Trophoblast cell (in vitro differentiated cells and primary cell): ENCODE data around the gene DPCD.

ENCODE experiments used
- DNase-seq, 2 donors: peaks; one replicate each; pipeline ENCODE4 v3.0.0-alpha.2; 2016
- H2AFZ ChIP-seq: 2 replicates; pipeline ENCODE4 v1.6.1; 2013; ENCODE audit warnings: low read length, moderate library complexity, mild to moderate bottlenecking; ENCODE audit not compliant: insufficient read depth, poor library complexity
- H2AK5ac ChIP-seq: 2 replicates; pipeline ENCODE4 v1.6.1; 2013; ENCODE audit warnings: mild to moderate bottlenecking, low read length
- H2BK120ac ChIP-seq: 2 replicates; pipeline ENCODE4 v1.6.1; 2013; ENCODE audit warnings: low read length, mild to moderate bottlenecking, moderate library complexity; ENCODE audit not compliant: insufficient read depth, poor library complexity
- H2BK12ac ChIP-seq: 2 replicates; pipeline ENCODE4 v1.6.1; 2013; ENCODE audit warnings: mild to moderate bottlenecking, low read length, moderate library complexity
- H2BK5ac ChIP-seq: 2 replicates; pipeline ENCODE4 v1.6.1; 2013; ENCODE audit warnings: low read length, low read depth, moderate library complexity, mild to moderate bottlenecking; ENCODE audit not compliant: poor library complexity
- H3K14ac ChIP-seq: 2 replicates; pipeline ENCODE4 v1.6.1; 2013; ENCODE audit warnings: mild to moderate bottlenecking, low read length
- H3K18ac ChIP-seq: 2 replicates; pipeline ENCODE4 v1.6.1; 2013; ENCODE audit warnings: mild to moderate bottlenecking, low read length
- H3K23ac ChIP-seq: 2 replicates; pipeline ENCODE4 v1.6.1; 2013; ENCODE audit warnings: low read length
- H3K27ac ChIP-seq: 2 replicates; pipeline ENCODE4 v1.5.1; 2013; ENCODE audit warnings: low read depth, mild to moderate bottlenecking, inconsistent platforms, low read length, moderate library complexity
- H3K27me3 ChIP-seq: 2 replicates; pipeline ENCODE4 v1.6.1; 2013; ENCODE audit warnings: inconsistent platforms, mild to moderate bottlenecking, low read length, moderate library complexity; ENCODE audit not compliant: insufficient read depth
- H3K36me3 ChIP-seq, 2 experiments: 1 replicate in 1 of 2; 2 replicates in 1 of 2; pipeline ENCODE4 v1.6.1; 2013; ENCODE audit warnings: low read length in 2 of 2, mild to moderate bottlenecking in 2 of 2, moderate library complexity in 1 of 2; ENCODE audit not compliant: insufficient read depth in 2 of 2, control insufficient read depth in 1 of 2
- H3K4ac ChIP-seq: 2 replicates; pipeline ENCODE4 v1.6.1; 2013; ENCODE audit warnings: low read depth, mild to moderate bottlenecking, low read length, moderate library complexity
- H3K4me1 ChIP-seq, 2 experiments: 1 replicate in 1 of 2; 2 replicates in 1 of 2; pipeline ENCODE4 v1.6.1; 2013; ENCODE audit warnings: low read length in 2 of 2, mild to moderate bottlenecking in 2 of 2, moderate library complexity in 1 of 2; ENCODE audit not compliant: insufficient read depth in 2 of 2, control insufficient read depth in 1 of 2
- H3K4me2 ChIP-seq: 2 replicates; pipeline ENCODE4 v1.6.1; 2013; ENCODE audit warnings: inconsistent platforms, mild to moderate bottlenecking, low read length, moderate library complexity
- H3K4me3 ChIP-seq: 2 replicates; pipeline ENCODE4 v1.5.1; 2013; ENCODE audit warnings: mild to moderate bottlenecking, low read depth, low read length, inconsistent platforms
- H3K79me1 ChIP-seq: one replicate; pipeline ENCODE4 v1.6.1; 2013; ENCODE audit warnings: low read length
- H3K79me2 ChIP-seq: 2 replicates; pipeline ENCODE4 v1.6.1; 2013; ENCODE audit warnings: low read length, mild to moderate bottlenecking; ENCODE audit not compliant: control insufficient read depth, insufficient read depth, poor library complexity
- H3K9ac ChIP-seq: 2 replicates; pipeline ENCODE4 v1.6.1; 2013; ENCODE audit warnings: mild to moderate bottlenecking, low read length
- H3K9me3 ChIP-seq: 2 replicates; pipeline ENCODE4 v1.6.1; 2013; ENCODE audit warnings: low read depth, mild to moderate bottlenecking, control low read depth, inconsistent platforms, low read length; ENCODE audit not compliant: insufficient read depth
- H4K12ac ChIP-seq: 2 replicates; pipeline ENCODE4 v1.6.1; 2013; ENCODE audit warnings: low read depth, mild to moderate bottlenecking, low read length, moderate library complexity
- H4K8ac ChIP-seq: 2 replicates; pipeline ENCODE4 v1.6.1; 2013; ENCODE audit warnings: low read depth, mild to moderate bottlenecking, low read length, moderate library complexity
- H4K91ac ChIP-seq: one replicate; pipeline ENCODE4 v1.6.1; 2013; ENCODE audit warnings: low read depth, mild to moderate bottlenecking, low read length, moderate library complexity
- WGBS: extraction: QIAGEN DNeasy Blood & Tissue Kit; methylation state at CpG from one replicate; pipeline ENCODE4 v1.1.7; 2013; ENCODE audit warnings: missing lambda C conversion rate; ENCODE audit not compliant: insufficient read length, insufficient coverage; ENCODE audit errors: extremely low coverage; 5-methylcytosine and 5-hydroxymethylcytosine counted together

DPCD gene

DNA sequence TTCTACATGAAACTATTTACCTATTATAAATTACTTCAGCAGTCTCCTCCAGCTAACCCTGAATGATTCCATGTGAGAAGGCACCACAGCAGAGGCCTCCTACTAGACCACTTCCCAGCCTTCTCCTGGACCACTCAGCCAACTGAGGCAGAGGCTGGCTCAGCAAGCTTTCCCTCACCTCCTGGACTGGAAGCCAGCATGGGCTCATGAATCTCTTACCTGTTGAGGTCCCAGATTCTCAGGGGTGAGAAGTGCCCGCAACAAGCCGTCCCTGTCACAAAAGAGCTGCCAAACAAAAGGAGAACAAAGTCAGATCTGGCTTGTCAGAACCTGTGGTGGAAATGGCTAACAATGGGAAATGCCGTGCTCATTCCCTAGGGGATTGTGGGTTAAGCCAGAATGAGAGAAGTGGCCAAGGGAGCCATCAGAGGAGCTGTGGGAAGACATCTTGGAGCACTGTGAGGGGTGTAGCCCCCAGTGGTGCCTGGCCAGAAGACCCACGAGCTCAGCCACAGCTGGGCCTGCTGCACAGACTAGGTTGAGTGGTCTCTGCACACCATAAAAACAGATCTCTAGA, 36.5 kb downstream of the DPCD start:
- H3K23ac ChIP-seq: no peak overlapping the region
- no peak overlapping the region for H2AFZ ChIP-seq
- H3K4me1 ChIP-seq: no peaks in the 10 kb centered on the region
- H4K12ac ChIP-seq: no peak overlapping the region
- H2BK120ac ChIP-seq: no peak overlapping the region
- no peak overlapping the region for H3K4me3 ChIP-seq
- no peaks in the 10 kb centered on the region for H3K27me3 ChIP-seq
- no peak overlapping the region for H2AK5ac ChIP-seq
- no peak for DNase-seq
- H3K4me2 ChIP-seq: no peak overlapping the region
- no peak overlapping the region for H2BK12ac ChIP-seq
- WGBS: no CpG with 5 or more reads among the region's 4 CpGs
- no peak overlapping the region for H4K91ac ChIP-seq
- no peak overlapping the region for H4K8ac ChIP-seq
- H3K79me2 ChIP-seq: no peaks in the 10 kb centered on the region
- no peak overlapping the region for H3K14ac ChIP-seq
- H3K9ac ChIP-seq: no peak overlapping the region
- no peak overlapping the region for H2BK5ac ChIP-seq
- H3K18ac ChIP-seq: no peak overlapping the region
- H3K9me3 ChIP-seq: no peaks in the 10 kb centered on the region
- no peak overlapping the region for H3K27ac ChIP-seq
- no peaks in the 10 kb centered on the region for H3K79me1 ChIP-seq
- H3K36me3 ChIP-seq: peaks cover 0 to 7% of the 10 kb centered on the region in 2 experiments
- no peak overlapping the region for H3K4ac ChIP-seq

DNA sequence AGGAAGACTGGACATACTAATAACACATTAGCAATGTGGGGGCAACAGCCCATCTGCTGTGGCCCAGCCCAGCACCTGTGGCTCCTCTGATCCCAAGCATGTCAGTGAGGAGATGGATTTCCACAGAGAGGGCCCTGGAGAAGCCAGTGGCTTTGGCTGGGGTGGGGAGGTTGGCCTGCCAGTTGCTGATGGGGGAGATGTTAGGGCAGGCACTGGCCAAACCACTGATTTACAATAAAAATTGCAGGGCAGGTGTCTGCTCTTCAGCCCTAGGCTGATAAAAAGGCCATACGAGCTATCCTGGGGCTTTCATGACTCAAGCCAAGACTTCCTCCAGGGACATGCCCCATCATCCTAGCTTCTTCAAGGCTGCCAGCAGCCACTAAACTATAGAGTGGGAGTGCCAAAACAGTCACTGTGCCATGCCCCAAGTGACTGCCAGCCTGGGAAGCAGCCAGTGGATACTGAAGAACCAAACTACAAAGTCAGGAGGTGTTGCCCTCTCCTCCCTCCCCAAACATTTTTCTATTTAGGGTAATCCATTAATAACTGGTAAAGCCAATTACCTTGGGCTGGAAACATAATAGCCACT, 37.8 kb downstream of the DPCD start:
- Histone ChIP-seq H3K4me3 (no peak overlapping the region), H4K12ac (no peak overlapping the region), H3K14ac (no peak overlapping the region), H3K9me3 (peaks cover 2% of the 10 kb centered on the region), H2BK5ac (no peak overlapping the region), H3K4me1 (peaks cover 0 to 6% of the 10 kb centered on the region in 2 experiments), H4K91ac (no peak overlapping the region), H2AFZ (no peak overlapping the region), H3K23ac (no peak overlapping the region), H3K27me3 (no peaks in the 10 kb centered on the region), H2AK5ac (no peak overlapping the region), H2BK12ac (no peak overlapping the region), H3K36me3 (peaks cover 0 to 5% of the 10 kb centered on the region in 2 experiments), H3K18ac (no peak overlapping the region), H3K4ac (no peak overlapping the region), H3K79me2 (no peaks in the 10 kb centered on the region), H2BK120ac (no peak overlapping the region), H3K4me2 (no peak overlapping the region), H3K9ac (no peak overlapping the region), H3K79me1 (no peaks in the 10 kb centered on the region), H3K27ac (no peak overlapping the region), H4K8ac (no peak overlapping the region)
- no CpG with 5 or more reads among the region's 1 CpG for WGBS
- no peak for DNase-seq

DNA sequence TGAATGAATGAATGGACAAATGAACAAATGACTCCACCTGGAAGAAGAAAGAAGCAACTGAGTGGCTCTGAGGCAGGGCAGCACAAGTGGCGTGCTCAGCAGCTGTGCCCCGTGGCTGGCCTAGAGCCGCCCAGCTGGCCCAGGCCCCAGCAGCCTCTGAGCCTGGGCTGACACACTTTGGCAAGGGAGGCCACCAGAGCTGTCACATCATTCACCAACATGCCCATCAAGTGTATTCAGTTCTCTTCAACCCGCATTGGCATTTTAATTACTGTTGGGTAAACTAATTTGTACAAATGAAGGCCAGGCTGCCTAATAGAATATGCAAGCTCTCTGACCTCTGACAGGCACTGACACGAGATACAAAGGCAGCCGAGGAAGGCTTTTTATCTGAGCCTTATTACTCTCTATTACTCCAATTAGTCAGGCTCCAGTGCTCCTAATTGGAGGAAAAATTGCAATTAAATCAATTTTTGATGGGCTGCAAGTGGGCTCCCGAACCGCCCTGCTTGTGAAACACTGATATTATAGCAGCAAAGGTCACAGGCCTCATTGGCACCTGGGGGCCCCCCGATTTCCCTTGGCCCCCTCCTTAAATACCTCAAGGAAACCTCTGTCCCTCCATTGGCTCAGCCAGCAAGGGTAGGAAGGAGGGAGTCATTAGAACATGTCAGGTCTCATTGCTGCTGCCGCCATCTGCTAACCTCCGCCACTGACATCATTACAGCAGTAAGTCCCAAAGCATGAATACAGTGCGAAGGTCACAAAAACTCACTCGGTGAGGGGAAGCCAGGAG, 41.9 kb downstream of the DPCD start:
- no peak overlapping the region for H2BK5ac ChIP-seq
- no peaks in the 10 kb centered on the region for H3K79me2 ChIP-seq
- H3K23ac ChIP-seq: no peak overlapping the region
- peaks cover 2% of the 10 kb centered on the region for H3K9me3 ChIP-seq
- no peak overlapping the region for H3K4ac ChIP-seq
- no peak overlapping the region for H2AK5ac ChIP-seq
- no peak overlapping the region for H3K14ac ChIP-seq
- no peak overlapping the region for H3K4me2 ChIP-seq
- no peaks in the 10 kb centered on the region for H3K79me1 ChIP-seq
- no peak overlapping the region for H2AFZ ChIP-seq
- no peak overlapping the region for H4K8ac ChIP-seq
- H2BK120ac ChIP-seq: no peak overlapping the region
- no peaks in the 10 kb centered on the region for H3K27me3 ChIP-seq
- H3K4me3 ChIP-seq: no peak overlapping the region
- H2BK12ac ChIP-seq: no peak overlapping the region
- peaks cover 0 to 2% of the 10 kb centered on the region in 2 experiments for H3K36me3 ChIP-seq
- H3K9ac ChIP-seq: no peak overlapping the region
- no peak overlapping the region for H3K18ac ChIP-seq
- DNase-seq: no peak
- no peak overlapping the region for H3K27ac ChIP-seq
- no CpG with 5 or more reads among the region's 13 CpGs for WGBS
- peaks cover 0 to 10% of the 10 kb centered on the region in 2 experiments for H3K4me1 ChIP-seq
- no peak overlapping the region for H4K12ac ChIP-seq
- H4K91ac ChIP-seq: no peak overlapping the region

DNA sequence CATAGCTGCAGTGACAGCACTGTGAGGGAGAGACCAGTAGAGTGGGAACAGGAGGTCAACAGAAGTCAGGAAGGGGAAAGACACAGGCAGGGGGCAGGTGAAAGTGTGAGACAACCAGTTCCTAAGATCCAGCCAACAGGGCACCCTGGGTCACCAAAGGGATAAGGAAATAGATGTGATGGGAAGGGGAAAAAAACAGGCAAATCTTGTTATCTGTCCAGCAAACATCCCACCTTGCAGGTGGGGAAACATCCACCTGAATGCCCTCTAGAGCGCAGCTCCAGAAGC, 42.5 kb downstream of the DPCD start:
- Histone ChIP-seq H3K4me2 (no peak overlapping the region), H3K79me1 (no peaks in the 10 kb centered on the region), H3K9ac (no peak overlapping the region), H2AFZ (no peak overlapping the region), H4K8ac (no peak overlapping the region), H3K23ac (peak overlapping the region; percentile 61), H3K4me1 (peaks cover 0 to 10% of the 10 kb centered on the region in 2 experiments), H4K12ac (no peak overlapping the region), H3K14ac (no peak overlapping the region), H3K79me2 (no peaks in the 10 kb centered on the region), H3K9me3 (peaks cover 2% of the 10 kb centered on the region), H3K27me3 (no peaks in the 10 kb centered on the region), H3K4me3 (no peak overlapping the region), H2BK12ac (no peak overlapping the region), H2BK120ac (no peak overlapping the region), H4K91ac (no peak overlapping the region), H3K36me3 (peaks cover 0 to 2% of the 10 kb centered on the region in 2 experiments), H3K18ac (no peak overlapping the region), H2BK5ac (no peak overlapping the region), H3K4ac (no peak overlapping the region), H3K27ac (no peak overlapping the region), H2AK5ac (no peak overlapping the region)
- DNase-seq: no peak
- no CpG with 5 or more reads among the region's 1 CpG for WGBS
